ENCODE results near the gene KCNH3.
A peak's percentile ranks its signal among the peaks of the same experiment; 100 is the strongest.

The KCNH3 gene

DNA sequence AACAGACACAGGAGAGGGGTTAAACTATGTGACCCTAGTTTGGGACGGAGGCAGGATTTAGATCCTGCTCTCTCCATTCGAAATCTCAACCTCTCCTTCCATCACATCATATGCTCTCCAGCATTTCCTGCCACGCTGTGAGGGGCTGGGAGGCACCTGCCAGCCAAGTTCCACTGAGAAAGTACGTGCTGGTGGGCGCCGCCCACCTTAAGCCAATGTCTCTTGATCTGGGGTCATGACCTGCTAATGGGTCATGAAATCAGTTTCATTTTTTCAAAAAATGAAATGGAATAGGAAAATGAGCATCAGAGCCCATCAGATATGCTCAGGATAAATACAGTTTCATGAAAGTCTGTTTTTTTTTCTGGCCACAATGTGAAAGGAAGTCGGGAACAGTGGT lies 21.9 kb downstream of the KCNH3 start:
- no peak for DNase-seq (ENCODE audit: low read depth)

DNA sequence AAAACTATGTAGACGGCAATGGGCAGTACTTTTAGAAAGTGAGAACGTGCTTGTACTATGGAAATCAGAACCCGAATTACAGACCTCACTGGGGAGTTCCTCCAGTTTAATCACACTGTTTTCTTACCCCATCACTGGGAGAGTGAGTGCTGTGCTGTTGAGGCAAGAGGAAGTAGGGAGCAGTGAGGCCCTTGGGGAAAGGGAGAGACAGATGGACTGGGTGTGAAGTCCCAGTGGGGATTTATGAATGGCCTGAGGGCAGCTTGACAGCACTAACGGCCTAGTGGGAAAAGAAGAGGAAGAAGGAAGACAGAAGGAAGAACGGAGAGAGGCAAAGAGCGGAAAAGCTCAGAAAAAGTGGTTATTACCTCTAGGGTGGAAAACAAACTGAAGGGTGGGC lies 23.4 kb downstream of the KCNH3 start:
- no peak for DNase-seq (ENCODE audit: low read depth)

DNA sequence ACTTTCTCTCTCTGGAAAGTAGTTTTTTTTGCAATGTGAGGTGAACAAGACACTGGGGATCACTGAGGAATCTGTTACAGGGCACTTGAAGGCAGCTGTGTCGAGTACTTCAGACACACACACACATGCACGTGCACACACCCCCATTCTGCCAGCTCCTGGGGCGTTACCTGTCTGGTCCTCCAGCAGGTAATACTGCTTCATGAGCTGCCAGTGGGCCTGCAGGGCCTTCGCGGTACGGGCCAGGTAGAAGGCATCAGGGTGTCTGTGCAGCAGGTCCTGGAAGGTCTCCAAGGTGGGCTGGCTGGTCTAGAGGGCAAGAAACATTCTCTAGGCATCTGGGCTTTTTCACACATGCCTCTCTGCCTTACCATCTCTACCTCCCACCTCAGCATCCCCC lies 24.0 kb downstream of the KCNH3 start:
- DNase-seq (ENCODE audit: low read depth) = no peak

DNA sequence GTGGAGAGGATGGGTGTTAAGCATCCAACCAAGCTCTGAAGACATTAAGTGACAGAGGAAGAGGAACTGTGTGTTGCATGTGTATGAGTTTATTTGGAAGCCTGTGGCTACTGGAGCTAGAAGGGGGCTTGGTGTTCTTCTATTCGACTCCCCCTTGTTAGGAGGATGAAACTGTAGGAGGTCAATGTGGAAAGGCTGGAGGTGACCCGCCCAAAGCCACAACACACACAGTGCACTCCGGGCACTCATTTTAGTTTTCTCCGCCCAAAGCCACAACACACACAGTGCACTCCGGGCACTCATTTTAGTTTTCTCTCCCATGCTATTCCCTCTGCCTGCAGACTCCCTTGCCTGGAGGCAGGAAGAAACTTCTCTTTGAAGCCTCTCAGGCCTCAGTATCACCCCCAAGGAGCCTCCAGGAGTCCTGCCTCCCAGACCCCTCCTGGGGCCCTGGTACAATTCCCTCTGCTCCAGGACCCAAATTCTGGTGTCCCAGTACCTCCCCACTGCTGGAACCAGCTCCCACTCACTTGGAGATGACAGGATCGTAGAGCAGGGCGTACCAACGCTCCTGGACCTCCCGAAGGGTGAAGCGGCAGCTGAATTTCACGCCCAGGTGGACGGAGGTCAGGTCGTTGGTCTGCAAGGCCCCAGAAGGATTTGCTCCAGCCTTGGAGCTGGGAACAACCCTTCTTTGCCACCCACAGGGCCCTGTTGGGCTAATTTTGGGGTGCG lies 25.3 kb downstream of the KCNH3 start:
- DNase-seq (ENCODE audit: low read depth) = no peak

DNA sequence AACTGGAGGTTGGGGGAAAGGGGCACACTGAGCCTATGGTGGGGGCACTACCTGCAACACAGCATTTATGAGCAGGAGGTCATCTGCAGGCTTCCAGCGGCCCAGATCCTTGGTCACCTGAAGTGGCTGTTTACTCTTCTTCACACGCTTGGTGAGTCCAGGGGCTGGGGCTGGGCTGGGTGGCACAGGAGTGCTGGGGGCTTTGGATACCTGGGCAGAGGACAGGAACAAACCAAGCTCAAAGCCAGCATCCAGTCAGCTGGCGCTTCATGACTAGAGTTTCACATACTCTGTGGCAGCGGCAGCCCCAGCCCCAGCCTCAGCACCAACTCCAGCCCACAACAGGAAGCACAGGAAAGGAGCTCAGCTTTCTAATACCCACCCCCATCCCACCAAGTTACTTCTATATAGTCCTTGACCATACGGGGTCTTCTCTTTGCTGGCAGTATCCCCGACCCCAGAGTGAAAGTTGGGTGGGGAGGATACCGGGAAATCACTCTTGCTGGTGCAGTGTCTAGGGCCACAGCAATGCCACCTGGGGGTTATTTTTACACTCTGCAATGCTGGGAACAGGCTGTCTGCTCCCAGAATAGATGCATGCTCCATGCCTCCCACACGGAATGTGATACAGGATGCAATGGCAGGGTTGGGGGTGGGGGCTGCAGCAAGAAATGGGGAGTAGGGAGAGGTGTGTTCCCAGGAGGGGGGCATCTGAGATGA lies 26.0 kb downstream of the KCNH3 start:
- no peak for DNase-seq (ENCODE audit: low read depth)

DNA sequence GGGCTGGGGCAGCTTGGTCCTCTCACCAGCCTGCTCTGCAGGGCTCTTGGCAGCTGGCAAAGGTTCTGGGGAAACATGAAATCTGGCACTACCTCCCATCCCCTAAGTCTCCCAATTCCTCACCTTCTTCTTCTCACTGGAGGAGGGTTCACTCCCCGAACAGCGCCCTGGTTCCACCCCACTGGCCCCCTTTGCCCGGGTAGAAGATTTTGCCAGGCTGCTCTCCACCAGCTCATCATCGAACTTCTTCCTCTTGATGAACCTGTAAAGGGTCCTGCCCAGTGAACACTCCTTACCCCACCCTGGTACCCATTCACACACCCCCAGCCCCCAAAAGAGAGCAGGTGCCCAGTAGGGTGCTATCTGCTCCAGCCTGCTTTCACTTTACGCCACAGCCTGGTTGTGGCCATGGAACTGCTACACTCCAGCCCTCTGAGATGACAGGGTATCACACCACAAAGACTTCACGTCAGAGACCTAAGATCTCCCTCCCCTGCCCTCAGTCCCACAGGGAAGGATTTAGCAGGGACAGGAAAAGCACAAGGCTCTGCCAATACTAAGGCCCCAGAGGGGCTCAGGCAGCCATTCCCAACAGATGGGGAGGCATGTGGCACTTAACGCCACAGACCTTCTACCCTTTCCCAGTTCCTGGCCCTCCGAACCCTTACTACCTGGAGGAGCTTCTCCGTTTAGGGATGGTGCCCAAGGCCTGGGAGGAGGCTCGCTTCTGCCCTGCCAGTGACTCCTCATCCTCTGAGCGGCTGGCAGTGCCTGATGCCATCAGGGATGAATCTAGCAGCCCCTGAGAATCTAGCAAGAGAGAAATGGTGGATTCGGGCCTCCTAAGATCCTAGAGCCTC lies 26.8 kb downstream of the KCNH3 start:
- DNase-seq (ENCODE audit: low read depth) = no peak

DNA sequence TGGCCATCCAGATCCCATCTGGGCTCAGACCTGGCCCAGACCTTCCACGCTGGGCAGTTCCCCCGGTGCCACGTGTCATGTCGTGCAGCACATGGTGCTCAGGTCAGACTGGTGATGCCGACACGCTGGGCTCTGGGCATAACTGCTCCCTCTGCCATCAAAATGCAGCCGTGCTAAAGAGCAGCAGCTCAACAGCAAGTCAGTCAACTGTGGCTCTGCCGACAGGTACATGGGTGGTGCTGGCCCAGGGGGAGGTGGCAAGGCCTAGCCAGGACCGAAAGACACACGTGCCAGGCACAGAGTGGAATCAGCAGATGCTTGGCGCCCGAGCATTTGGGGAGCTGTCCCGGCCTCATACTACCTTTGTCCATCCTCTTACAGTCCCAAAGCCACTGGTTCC lies 27.5 kb downstream of the KCNH3 start:
- DNase-seq (ENCODE audit: low read depth) = no peak

DNA sequence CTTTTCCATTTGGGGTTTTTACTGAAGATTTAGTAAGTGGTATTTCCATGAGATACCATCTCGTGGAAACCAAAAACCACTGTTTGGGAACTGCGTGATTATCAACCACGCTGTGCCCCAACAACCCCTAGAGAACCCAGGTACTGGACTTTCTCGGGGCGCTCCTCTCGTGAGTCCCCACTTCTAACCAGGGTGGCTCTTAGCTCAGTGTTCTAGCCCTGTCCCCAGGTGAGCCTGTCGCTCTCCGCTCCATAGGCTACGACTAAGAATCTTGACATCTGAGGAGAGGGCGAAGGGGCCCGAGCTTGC lies 28.4 kb downstream of the KCNH3 start:
- DNase-seq (ENCODE audit: low read depth) = no peak

DNA sequence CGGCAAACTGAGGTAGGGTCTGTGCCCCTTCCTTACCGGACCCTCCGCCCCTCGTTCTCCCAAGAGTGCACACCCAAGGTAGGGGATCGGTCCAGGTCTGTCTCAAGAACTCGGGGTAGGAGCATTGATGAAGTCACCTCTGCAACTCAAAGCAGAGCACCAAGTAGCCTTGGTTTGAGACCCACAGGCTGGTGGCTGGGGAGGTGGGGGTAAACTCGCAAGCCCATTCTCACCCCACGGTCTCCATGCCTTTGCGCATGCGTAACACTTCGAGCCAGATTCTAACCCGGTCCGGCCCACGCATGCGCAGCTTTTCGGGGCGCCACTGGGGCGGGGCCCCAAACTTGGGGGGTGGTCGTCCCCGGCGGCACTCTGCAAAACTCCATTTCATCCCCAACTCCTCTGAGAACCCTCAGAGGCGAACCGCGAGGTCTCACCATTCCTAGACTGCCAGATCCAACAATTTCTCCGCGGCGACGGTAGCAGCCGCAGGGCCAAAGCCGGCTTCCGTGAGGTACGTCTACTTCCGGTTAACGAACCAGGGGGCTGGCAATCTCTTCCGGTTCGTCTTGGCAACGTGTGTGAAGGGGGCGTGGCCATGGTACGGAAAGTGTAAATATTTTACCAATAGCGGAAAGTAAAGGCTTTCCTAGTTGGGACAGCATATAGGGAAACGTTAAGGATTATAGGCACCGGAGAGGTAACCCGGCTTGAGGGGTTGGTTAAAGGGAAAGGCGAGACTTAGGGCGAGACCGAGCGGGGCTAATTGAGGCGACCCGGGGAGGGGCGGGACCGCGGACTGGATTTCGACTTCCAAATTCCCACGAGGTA lies 29.0 kb downstream of the KCNH3 start, which contains the start of gene MCRS1:
MCRS1 (minus strand) TSS at position 532 of the 831 bp plus-strand sequence. CDS start 1,411 bp downstream, outside the sequence.
- DNase-seq (ENCODE audit: low read depth) = peak; percentile 82

DNA sequence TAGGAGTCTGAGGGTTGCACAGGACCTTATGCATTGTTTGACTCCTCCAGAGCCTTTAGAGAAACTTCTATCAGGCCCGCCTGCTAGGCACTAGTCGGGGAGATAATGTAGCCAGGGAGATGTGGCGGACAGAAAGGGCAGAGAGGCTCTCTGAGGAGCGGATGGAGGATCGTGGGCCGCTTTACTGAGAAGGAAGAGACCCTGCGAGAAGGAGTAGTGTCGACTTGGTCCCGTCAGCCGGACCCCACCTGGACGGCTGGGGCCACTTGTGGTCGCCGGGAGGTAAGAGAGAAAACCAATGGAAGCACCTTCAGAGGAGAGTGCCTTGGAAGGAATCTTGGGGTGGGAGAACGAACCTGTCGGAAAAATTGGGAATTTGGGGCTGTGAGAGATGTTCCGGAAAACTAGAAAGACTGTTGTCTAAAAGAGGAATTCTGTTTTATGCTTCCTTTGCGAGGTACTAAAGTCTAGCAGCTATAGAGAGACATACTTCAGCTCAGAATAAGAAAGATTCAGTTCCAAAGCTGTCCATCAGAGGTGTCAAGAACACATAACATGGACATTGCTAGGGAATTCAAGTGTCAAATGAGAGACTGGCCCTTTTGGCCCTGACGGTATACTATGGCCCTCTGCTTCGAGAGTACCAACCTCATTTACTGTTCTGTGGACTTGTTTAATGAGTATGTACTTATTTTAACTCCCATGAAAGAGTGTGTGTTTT lies 29.8 kb downstream of the KCNH3 start:
- DNase-seq (ENCODE audit: low read depth) = no peak

DNA sequence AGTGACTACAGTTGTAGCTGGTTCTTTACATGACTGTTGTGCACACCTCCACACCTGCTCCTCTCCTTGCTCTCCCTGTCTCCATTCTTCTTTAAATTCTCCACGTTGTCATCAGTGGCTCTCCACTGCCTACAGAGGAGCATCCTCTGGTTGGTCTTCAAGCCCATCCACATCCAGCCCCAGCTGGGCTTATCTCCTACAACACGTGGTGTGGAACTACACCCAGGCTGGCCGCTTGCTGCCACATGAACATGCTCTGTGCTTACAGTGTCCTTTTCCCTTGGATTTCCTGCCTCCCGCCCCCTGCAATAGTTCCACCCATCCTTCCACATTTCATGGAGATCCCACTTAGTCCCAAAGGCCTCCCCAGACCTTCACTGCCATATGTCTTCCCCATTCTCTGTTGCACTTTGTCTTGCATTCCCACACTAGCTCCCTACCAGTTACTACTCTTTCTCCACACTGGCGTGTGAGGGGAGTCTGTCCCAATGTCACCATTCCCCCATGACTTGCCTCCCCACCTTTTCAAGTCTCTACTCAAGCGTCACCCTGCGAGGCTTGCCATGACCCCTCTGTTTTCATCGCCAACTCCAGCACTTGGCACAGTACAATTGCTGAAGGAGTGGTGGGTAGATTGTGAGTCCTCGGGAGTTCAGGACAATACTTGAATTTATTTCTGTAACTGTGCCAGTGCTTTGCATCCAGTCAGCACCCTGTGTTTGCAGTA lies 38.9 kb downstream of the KCNH3 start:
- DNase-seq (ENCODE audit: low read depth) = no peak

DNA sequence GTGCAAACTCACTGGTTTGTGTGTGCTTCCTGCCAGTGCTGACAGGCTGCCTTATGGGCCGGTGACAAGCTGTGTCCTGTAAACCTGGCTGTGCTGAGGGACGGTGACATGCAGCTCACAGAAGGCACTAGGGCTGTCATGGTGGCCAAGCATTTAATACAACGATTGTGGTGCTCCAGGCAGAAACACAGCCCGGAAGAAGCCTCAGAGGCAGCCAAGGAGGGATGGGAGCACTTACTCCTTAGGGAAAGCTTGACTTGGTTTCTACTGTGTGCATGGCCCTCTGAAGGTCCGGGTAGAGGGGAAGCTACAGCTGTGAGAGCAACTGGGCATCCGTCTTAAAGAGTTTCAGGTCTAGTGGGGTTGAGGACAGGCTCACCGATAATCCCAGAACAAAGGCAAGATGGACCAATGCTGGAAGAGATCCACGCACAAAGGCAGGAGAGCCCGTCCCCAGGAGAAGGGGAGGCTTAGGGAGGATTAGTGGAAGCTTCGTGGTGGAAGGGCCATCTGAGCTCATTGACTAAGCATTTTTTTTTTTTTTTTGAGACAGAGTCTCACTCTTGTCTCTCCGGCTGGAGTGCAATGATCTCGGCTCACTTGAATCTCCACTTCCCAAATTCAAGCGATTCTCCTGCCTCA lies 39.8 kb downstream of the KCNH3 start:
- DNase-seq (ENCODE audit: low read depth) = no peak

DNA sequence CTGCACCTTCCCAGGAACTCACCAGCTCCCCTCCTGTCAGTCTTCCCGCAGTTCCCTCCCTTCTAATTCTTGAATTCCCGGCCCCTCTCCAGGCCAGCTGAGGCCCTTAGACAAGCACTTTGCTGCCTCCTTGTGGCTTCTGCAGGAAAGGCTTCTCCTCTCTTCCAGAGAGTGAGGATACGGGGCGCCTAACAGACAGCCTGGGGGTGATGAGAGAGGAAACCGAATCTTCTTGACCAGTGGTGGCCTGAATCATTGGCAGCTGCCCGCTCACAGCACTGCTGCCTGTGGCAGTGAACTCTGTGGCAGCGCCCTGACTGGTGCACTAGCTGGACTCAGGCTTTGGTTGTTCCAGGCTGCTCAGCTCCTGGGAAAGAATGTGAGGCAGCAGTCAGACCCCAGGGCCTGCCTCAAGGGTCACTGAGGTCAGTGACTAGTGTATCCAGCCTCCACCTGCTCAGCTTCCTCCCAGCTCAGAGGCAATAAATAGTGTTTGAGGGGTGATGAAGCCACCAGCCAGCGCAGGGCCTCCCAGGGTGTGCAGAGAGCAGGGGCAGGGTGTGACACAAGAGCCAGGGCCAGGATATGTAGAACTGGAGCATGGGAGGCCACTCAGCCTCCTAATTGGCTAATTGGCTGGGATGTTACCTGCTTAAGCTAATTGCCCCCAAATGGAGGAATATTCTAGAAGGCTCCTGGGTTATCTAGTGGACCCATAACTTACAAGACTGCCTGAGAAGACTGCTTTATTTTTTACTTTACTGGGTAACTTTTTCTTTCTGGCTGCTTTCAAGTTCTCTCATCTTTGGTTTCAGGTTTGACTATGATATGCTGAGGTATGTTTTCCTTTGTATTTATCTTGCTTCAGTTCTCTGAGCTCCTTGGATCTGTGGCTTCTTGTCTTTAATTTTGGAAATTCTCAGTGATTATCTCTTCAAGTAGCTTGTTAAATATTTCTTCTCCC lies 42.0 kb downstream of the KCNH3 start:
- peak; percentile 31 for DNase-seq (ENCODE audit: low read depth)

DNA sequence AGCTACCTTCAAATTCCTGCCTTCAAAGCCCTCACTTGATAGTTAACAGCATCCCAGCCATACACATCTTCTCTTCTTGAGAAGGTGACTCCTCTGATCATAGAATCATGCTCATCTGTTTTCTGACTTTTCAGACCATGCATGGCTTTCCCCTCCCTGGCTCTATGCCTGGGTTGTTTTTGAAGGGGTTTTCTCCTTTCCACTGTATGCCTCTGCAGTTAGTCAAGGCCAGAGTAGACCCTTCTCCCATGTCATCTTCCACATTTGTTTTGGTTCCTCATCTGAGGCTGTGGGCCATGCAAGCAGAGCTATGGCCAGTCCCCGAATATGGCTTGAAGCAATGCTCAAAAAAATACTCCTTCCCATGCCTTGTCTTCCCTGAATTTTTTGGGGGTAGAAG lies 43.4 kb downstream of the KCNH3 start:
- DNase-seq (ENCODE audit: low read depth) = no peak

DNA sequence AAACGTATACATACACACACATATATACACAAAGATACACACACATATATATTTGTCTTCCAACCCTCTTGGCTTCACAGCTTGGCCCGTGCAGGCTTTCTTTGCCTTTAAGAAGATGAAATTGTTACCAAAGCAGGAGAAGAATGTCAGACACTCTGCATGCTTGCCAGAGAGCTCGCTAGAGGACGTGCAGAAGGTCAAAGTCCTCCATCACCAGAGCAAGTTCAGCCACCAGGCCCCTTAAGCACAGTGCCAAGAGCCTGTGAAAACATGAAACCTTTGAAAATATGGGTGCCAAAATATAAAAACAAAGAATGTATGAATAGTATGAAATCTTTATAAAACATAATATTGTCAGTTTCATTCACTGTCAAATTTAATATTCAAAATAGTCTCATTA lies 44.0 kb downstream of the KCNH3 start:
- no peak for DNase-seq (ENCODE audit: low read depth)

DNA sequence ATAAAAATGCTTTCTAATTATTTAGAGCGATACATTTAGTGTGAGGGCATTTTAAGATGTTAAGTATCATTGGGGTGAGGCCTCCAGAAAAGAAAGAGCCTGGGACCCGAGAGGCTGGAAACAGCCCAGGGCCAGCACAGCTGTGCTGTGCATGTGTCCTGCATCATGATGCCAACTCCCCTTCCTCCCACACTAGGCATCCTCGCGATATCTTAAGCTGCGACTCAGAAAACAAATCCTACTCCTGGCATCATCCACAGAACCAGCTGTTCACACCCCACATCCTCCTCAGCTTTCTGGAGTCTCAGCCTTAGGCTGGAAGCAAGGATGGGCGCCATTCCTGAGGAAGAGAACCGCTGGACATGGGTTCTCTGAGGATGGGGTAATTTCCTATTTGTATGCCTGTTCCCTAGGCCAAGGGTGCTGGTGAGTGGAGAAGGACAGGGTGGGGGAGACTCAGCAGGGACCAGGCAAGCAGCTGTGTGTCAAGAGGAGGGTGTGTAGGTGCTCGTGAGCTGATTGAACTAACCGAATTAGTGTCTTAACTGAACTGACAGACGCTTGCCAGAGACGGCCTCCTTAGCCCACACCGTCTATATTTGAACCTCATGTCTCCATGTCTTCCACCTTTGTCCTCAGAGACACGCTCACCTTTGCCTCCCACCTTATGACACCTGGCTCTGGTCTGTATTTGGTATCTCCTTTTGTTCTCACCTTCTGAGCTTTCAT lies 44.7 kb downstream of the KCNH3 start:
- no peak for DNase-seq (ENCODE audit: low read depth)

DNA sequence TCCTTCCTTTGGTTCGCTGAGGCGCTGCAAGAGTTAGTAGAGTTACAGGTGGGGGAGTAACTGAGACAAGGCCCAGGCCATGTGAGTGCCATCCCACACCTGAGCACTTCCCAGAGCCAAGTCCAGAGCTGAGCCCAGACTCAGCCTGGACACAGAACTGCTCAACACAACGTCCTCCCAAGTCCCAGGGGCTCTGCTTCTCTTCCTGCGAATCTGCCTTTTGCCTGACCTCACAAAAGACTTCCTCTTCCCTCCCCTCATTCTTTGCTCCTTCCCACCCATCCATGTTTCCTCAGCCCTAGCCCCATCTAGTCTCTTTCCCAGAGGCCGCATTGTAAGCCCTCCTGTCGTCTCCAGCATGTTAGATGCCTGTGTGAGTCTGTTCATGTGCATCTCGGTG lies 45.8 kb downstream of the KCNH3 start:
- DNase-seq (ENCODE audit: low read depth) = no peak
